ENCODE measurements around the gene KMO.

The KMO gene

GRCh38 chr1:241631674-241632073 is 99.5 kb downstream of the KMO start:
- no peak for DNase-seq

- no peak for DNase-seq
Measured at GRCh38 chr1:241632987-241633386, 100.8 kb downstream of the KMO start.

- no peak for DNase-seq
Measured at GRCh38 chr1:241635556-241636152, 103.5 kb downstream of the KMO start.

- DNase-seq = no peak
Measured at GRCh38 chr1:241636291-241636690, 104.1 kb downstream of the KMO start.

- DNase-seq = no peak
Measured at GRCh38 chr1:241637046-241637590, 104.9 kb downstream of the KMO start.

- DNase-seq = no peak
Measured at GRCh38 chr1:241637604-241638003, 105.4 kb downstream of the KMO start.

GRCh38 chr1:241638099-241638682 is 106.0 kb downstream of the KMO start:
- no peak for DNase-seq

- peak; percentile 20 for DNase-seq
Measured at GRCh38 chr1:241638909-241639622, 106.9 kb downstream of the KMO start.

GRCh38 chr1:241639623-241640148 is 107.5 kb downstream of the KMO start:
- DNase-seq = peak; percentile 75

GRCh38 chr1:241640149-241640866 is 108.1 kb downstream of the KMO start, which contains the start of the genes CHML and OPN3:
CHML (minus strand) TSS chr1:241640369; CDS start chr1:241635766, 4,603 bp downstream.
OPN3 (minus strand) TSS chr1:241640369; CDS start chr1:241640254, 115 bp downstream.
- peak; percentile 94 for DNase-seq

- DNase-seq = no peak
Measured at GRCh38 chr1:241640867-241641622, 108.9 kb downstream of the KMO start.

GRCh38 chr1:241641773-241642592 is 109.8 kb downstream of the KMO start:
- no peak for DNase-seq

GRCh38 chr1:241642593-241642944 is 110.4 kb downstream of the KMO start:
- DNase-seq = no peak

GRCh38 chr1:241644259-241644658 is 112.1 kb downstream of the KMO start:
- DNase-seq = no peak

- DNase-seq = no peak
Measured at GRCh38 chr1:241645199-241645598, 113.0 kb downstream of the KMO start.

Measured in NCI-H146 (cell line).